GM21723 (cell line): ENCODE data around the gene PKD2L1.
"Not testable (repeated sequence)": the region's sequence is repeated elsewhere in the genome, so short reads cannot be mapped to it uniquely, and the experiment has no call there.

Source experiments
- ATAC-seq: cut with Tn5 transposase; IDR thresholded peaks from one replicate; pipeline ENCODE4 v1.9.1; 2021; ENCODE audit warnings: mild to moderate bottlenecking, moderate library complexity; ENCODE audit not compliant: unreplicated experiment

Gene PKD2L1

DNA sequence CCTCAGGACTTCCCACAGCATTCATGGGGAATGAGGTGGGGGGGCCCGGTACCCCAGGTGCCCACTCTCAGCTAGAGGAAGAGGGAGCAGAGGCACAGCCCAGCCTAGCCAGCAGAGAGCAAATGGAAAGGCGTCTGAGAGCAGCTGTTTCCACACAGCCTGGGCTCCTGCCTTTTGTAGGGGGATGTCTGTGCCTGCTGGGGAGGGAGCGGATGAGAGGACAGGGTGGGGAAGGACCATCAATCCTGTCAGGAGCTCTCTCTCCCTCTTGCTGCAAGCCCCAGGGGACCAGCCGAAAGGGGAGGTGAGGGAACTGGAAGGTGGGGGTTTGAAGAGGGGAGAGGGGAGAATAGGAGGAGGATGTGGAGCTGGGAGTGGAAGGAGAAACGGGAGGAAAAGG lies at the start of gene PKD2L1:
TSS of gene PKD2L1 (minus strand) at position 150 of the 400 bp plus-strand sequence. CDS start at position 25, 125 bp downstream.
- ATAC-seq, result no peak

DNA sequence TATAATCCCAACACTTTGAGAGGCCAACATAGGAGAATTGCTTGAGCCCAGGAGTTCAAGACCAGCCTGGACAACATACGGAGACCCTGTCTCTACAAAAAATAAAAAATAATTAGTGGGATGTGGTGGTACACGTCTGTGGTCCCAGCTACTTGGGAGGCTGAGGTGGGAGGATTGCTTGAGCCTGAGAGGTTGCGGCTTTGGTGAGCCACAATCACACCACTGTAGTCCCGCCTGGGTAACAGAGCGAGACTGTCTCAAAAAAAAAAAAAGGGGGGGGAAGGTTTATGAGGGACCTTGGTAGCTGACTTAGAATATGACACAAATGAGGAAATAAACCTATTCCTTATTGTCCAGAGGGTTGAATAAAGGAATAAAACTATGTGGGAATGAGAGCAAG lies 47.8 kb upstream of the PKD2L1 start:
- ATAC-seq, result peak; percentile 31

DNA sequence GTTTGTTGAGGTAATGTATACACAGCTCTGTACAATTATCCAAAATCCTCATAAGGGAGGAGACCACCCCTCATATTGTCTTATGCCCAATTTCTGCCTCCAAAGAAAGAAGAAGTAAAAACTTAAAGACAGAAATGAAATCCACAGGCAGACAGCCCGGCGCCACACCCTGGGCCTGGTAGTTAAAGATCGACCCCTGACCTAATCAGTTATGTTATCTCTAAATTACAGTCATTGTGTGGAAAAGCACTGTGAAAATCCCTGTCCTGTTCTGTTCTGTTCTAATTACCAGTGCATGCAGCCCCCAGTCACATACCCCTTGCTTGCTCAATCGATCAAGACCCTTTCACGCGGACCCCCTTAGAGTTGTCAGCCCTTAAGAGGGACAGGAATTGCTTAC lies 46.6 kb upstream of the PKD2L1 start:
- not testable (repeated sequence) for ATAC-seq

DNA sequence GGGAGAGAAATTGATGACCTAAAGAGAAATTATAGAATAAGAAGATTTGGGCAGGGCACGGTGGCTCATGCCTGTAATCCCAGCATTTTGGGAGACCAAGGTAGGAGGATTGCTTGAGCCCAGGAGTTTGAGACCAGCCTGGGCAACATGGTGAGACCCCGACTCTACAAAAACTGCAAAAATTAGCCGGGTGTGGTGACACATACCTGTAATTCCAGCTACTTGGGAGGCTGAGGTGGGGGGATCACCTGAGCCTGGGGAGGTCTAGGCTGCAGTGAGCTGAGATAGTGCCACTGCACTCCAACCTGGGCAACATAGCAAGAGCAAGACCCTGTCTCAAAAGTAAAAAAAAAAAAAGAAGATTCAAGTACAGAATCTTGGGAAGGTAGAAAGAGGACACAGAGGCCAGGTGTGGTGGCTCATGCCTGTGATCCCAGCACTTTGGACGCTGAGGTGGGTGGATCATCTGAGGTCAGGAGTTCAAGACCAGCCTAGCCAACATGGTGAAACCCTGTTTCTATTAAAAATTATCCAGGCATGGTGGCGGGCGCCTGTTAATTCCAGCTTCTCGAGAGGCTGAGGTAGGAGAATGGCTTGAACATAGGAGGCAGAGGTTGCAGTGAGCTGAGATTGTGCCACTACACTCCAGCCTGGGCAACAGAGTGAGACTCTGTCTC lies 44.8 kb upstream of the PKD2L1 start:
- ATAC-seq, result not testable (repeated sequence)

DNA sequence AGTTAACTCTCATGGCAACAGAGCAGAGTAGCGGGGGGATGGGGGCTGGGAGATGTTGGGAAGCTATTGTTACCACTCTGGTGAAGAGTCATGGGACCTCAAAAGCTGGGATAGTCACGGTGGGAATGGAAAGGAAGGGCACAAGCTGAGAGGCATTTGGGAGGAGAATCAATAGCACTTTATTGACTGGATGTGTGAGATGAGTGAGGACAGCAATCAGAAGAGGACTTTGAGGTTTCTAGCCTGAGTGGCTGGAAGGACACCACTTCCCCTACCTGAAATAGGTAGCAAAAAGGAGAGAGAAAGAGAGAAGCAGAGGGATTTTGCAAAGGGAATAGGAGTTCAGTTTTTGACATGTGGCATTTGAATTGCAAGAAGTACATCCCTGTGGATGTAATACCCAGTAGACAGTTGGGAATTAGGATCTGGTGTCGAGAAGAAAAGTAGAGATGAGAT lies 44.2 kb upstream of the PKD2L1 start:
- no peak for ATAC-seq

DNA sequence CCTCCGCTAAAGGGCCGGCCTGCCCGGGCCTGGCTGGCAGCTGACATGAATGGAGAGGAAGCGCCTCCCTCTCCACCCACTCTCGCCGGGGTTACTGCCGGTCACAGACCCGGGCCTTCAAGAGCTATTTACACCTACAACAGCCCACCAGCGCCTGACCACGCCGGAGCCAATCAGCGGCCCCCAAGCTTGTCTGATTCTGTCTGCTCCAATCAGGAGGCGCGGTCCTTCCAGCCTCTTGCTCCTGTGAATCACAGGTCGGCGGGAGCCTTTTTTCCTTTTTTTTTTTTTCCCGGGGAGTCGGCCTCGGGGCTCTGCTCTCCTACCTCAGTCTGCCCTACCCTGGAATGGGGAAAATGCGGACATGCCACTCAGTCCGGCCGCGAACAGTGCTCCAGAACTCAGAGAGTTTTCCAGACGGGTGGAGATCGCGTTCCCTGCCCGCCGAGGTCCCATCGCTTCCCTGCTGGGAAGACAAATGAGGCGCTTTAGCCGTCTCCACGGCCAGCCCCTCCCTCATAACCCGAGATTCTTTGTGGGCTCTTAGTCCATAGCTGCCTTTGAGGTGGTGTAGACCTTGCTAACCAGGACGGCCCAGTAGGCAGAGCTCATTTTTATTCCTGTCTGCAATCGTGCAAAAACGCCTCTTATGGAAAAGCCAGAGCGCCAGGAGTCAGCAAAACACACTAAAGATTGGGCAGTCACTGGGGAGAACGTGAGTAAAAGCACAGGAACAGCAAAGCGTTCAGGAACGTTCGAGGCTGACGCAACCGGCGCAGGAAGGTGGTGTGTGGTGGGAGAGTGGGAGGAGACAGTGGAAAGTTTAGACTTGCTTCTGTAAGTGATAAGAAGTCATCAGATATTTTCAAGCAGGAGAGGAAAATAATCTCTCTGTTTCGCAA lies 43.5 kb upstream of the PKD2L1 start:
- ATAC-seq, result peak; percentile 87

DNA sequence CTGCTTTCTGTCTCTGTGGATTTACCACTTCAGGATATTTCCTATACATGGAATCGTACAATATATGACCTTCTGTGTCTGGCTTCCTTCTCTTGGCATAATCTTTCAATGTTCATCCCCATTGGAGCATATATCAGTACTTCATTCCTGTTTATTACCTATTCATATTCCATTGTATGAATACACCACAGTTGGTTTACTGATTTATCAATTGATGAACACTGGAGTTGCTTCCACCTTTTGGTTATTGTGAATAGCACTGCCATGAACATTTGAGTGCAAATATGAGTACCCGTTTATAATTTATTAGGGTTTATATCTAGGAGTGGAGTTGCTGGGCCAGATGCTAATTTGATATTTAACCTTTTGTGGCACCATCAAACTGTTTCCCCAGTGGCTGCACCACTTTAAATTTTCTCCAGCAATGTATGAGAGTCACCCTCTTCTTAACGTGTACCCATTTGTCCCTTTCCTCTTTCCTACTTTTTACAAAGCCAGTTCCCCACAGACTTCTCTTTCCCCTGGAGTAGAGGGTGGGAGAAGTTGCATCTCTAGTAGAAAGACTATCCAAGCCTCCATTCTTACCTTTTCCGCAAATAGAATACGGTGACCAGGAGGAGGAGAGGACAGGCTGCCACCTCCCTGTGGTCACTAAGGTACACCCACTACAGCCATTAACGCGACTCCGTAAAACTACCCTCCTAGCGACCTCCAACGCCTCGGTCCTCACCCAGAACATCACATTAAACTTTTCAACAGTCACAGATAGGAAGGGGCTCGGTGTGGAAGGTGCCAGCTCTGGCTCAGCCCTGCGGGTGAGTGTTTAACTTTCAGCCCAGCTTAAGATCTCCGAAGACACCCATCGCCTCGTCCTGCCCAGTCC lies 42.6 kb upstream of the PKD2L1 start:
- no peak for ATAC-seq

DNA sequence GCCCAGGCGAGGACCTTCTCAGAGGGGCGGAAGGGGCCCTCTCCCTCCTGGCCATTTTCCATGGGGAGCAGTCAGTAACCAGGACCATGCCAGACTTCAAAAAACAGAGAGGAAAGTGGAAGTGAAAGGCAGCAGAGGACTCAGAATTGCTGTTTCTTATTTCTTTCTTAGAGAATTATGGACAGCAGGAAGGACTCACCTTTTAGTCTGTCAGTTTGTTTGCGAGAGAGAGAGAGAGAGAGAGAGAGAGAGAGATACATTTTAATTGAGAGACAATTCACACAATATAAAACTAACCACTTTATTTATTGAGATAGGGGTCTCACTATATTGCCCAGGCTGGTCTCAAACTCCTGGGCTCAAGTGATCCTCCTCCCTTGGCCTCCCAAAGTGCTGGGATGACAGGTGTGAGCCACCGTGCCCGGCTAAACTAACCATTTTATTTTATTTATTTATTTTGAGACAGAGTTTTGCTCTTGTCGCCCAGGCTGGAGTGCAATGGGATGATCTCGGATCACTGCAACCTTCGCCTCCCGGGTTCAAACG lies 41.5 kb upstream of the PKD2L1 start:
- no peak for ATAC-seq

DNA sequence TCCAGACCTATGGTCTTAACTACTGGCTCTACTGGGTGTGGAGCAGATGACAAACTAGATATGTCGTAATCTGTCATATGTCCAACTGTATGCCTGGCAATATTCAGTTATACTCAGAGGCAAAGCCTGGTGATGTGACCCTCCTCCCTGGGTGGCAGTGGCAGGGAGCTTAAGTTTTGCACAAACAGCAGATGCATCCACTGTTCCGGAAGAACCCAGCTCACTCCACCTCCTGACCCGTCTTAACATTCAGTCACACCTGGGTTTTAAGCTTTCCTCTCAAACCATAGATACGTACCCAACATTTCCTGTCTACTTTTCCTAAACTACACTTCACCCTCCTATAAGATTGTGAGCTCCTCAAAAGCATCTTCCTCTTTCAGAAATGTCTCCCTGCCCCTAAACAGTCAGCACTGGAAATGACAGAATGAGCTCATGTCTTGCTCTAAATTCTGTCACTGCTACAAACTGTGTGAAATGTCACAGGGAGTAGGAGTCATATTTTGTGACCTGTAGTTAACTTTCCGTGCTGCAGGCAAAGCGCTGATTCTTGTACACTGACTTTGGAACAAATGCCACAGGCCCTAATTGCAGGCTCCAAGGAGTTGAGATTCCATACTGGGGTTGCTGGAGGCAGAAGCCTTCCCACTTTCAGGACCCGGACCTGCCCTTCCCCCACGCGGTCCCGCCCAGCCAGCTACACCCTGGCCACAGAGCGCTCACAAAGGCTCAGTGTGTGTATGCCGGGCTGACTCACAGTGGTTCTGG lies 40.9 kb upstream of the PKD2L1 start:
- ATAC-seq, result no peak

DNA sequence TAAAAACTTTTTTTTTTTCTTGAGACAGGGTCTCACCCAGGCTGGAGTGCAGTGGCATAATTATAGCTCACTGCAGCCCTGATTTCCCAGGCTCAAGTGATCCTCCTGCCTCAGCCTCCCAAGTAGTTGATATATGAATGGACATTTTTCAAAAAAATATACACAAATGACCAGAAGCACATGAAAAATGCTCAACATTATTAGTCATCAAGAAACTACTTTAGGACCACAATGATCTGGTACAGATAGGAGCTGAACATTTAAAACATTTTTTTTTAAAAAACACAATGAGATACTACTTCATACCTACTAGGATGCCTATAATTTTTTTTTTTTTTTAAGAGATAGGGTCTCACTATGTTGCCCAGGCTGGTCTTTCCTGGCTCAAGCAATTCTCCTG lies 38.7 kb upstream of the PKD2L1 start:
- ATAC-seq, result no peak

DNA sequence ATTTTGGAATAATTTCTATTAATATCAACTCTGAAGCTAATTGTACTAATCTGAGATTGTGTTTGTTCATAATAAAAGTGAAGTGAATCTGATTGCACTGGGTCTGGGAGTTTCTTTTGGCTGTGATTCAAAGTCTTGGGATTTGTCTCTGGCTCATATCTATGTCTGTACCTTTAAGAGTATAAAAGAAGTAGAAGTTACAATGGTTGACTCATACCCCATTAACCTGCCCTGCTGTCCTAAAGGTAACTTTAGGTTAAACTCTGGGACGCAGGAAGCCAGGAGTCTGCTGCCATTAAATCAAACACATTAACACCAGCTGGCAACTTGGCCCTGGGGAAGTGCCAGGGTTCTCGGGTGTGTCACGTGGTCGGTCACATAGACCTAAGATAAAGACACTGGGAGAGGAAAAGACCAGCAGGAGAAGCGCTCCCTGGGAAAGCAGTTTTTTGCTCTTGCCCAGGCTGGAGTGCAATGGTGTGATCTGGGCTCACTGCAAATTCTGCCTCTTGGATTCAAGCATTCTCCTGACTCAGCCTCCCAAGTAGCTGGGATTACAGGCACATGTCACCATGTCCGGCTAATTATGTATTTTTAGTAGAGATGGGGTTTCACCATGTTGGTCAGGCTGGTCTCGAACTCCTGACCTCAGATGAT lies 34.8 kb upstream of the PKD2L1 start:
- no peak for ATAC-seq

DNA sequence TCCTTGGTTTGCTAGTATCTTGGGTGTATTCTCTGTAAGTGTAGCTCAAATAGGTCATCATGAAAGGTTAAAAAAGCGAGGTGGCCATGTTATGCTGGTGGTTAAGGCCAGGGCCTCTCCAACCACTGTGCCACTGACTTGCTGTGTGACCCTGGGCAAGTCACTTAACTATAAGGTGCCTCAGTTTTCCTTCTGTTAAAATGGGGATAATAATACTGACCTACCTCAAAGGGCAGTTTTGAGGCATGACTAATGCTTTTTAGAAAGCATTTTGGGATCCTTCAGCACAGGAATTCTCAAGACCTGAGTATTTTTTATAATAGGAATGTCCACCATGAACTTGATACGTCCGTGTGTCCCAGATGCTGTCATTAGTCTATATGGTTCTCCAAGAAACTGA lies 34.1 kb upstream of the PKD2L1 start:
- ATAC-seq, result no peak

DNA sequence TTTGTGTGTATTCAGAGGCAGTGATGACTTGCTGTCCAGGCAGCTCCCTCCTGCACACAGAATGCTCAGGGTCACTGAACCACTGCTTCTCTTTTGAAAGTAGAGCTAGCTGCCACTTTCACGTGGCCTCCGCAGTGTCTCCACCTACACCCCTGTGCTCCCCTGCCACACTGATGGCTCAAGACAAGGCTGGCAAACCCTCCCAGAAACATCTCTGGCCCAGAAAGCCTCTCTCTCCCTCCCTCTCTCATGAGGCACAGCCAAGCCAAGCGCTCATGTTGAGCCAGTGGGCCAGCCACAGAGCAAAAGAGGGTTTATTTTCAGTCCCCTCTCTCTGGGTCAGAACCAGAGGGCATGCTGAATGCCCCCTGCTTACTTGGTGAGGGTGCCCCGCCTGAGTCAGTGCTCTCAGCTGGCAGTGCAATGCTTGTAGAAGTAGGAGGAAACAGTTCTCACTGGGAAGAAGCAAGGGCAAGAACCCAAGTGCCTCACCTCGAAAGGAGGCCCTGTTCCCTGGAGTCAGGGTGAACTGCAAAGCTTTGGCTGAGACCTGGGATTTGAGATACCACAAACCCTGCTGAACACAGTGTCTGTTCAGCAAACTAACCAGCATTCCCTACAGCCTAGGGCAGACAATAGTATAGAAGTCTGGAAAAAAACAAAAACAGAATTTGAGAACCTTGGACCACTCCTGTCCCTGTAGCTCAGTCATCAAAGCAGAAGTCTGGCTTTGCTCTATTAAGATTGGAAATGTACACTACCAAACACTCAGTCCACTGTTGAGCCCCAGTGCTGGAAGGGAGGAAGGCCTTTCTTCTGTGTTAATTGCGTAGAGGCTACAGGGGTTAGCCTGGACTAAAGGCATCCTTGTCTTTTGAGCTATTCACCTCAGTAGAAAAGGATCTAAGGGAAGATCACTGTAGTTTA lies 32.8 kb upstream of the PKD2L1 start:
- ATAC-seq, result no peak

DNA sequence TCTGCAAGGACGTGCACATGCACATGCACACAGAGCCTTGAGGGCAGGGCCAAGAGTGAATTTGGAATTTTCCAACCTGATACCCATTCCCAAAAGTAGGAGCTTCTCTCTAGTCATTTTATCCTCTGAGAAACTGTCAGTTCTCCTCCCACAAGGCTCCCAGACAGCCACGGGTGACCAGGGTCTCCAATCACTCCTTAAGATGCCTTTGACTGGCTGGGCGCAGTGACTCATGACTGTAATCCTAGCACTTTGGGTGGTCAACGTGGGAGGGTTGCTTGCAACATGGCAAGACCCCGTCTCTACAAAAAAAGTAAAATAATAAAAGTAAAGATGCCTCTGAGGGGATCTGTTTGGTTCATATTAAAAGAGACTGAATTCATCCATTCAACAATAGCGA lies 30.2 kb upstream of the PKD2L1 start:
- no peak for ATAC-seq

DNA sequence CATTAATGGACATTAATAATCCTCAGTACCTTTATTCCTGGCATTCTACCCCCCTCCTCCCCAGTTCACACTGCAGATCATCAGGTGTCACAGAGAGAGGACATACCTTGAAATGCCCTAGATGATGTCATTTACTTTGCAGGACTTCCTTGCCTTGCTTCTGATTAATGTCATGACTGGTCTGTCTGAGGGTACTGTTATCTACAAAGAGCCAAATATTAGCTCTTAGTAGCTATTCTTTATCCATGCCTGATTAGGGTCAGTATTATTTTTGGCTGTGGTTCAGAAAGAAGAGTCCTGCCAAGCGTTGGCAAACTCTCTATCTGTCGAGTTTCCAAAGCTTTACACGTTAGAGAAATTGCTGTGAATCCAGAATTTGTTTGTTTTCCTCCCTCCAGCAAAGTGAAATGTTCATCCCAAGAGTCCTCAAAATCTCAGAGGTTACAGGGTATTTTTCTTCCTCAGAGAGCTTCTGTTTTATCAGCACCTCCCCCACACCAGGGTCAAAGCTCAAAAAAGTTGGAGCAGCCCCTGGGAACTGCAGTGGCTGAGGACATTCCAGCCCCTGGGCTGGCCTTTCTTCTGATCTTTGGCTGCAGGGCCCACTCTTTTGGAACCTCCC lies 29.6 kb upstream of the PKD2L1 start:
- no peak for ATAC-seq

DNA sequence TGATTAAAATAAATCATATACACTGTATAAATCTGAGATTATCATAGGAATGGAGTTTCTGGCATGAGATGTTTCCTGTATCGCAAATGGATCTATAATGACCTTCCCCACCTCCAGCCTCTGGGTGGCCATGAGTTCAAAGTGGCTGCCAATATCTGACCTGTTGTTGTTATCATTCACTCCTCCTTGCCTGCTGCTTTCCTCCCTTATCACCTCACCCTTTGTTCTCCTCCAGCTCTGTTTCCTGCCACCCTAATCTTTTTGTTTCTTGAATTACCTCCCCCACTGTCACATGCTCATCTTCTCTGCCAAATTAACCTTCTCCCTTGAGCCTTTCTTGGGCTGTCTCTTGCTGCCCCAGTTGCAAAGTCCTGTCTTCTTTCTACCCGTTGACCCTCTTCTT lies 29.0 kb upstream of the PKD2L1 start:
- no peak for ATAC-seq

DNA sequence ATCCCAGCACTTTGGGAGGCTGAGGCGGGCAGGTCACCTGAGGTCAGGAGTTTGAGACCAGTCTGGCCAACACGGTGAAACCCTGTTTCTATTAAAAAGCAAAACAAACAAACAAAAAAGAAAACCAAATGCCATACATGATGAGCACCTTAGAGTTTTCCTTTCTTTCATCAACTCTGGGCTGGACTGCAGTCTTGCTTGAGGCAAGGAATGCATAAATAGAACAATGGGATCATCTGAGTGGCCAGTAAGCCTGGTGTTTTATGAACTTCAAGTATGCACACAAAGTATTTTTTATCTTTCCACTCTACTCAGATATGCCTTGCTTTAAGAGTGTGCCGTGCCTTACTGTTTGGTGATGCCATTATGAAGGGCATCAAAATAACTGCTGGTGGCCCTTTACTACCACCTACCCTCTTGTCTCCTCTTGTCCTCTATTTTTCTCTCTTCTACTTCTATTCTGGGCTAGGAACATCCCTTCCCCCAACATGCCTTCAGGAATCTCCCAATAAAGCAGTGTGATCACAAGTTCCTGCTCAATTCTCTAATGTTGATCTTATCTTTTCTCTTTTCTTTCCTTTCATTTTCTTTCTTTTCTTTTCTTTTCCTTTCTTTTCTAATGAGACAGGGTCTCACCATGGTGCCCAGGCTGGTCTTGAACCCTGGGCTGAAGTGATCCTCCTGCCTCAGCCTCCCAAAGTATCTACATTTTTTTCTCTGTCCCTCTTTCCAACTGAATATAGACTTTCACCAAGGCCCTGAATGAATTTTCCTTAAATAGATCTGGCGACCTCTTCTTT lies 27.2 kb upstream of the PKD2L1 start:
- no peak for ATAC-seq
